Measurements from ENCODE around the gene IL1RN. TPM values are rescaled to one million over a fixed set of nuclear protein-coding genes. Genes with fewer than 3 reads are reported as not detected.
"Not testable (repeated sequence)": the region's sequence is repeated elsewhere in the genome, so short reads cannot be mapped to it uniquely, and the experiment has no call there.

The IL1RN gene
- total and polyA plus RNA-seq, 2 of the 4 experiments (the other 2 are of a cell fraction), result not detected

- ATAC-seq (ENCODE audit: low read depth); H2AFZ ChIP-seq (replicated peaks; ENCODE audit: low read length, poor library complexity); H2BK15ac ChIP-seq (ENCODE audit: low read depth, low read length); in situ Hi-C loops (cut with MboI; ENCODE audit: low sequenced_read_pairs); H3K9me1 ChIP-seq (ENCODE audit: insufficient read depth, low read length); H3K4me1 ChIP-seq (ENCODE audit: control insufficient read depth, insufficient read depth, low read length); intact Hi-C loops (cut with micrococcal nuclease); H3K4me3 ChIP-seq (ENCODE audit: insufficient read depth, low read depth, low read length); H2BK20ac ChIP-seq (ENCODE audit: low read depth, low read length); dilution Hi-C loops (cut with HindIII; ENCODE audit: low sequenced_read_pairs, unreplicated experiment); H3K27ac ChIP-seq (ENCODE audit: insufficient read depth, low read length); H3K56ac ChIP-seq (ENCODE audit: extremely low read depth, insufficient read depth, low read length); H3K18ac ChIP-seq (ENCODE audit: low read depth, low read length); H3K4ac ChIP-seq (ENCODE audit: low read depth, low read length); H2AK9ac ChIP-seq (replicated peaks; ENCODE audit: low read depth, low read length, poor library complexity); H2AK5ac ChIP-seq (ENCODE audit: low read depth, low read length); H2BK5ac ChIP-seq (ENCODE audit: low read depth, low read length, poor library complexity, severe bottlenecking); H3K23ac ChIP-seq (ENCODE audit: low read depth, low read length); H4K91ac ChIP-seq (ENCODE audit: insufficient read depth, low read depth, low read length); H3K27me3 ChIP-seq (ENCODE audit: control insufficient read depth, insufficient read depth, low read length); H3K14ac ChIP-seq (replicated peaks; ENCODE audit: low read depth, low read length); POLR2A ChIA-PET (ENCODE audit: unreplicated experiment); DNase-seq; H3K36me3 ChIP-seq (ENCODE audit: control insufficient read depth, insufficient read depth, low read length); BruUV-seq (replicated peaks); H3K4me2 ChIP-seq (ENCODE audit: low read depth, low read length); H4K8ac ChIP-seq (ENCODE audit: low read depth in 2 of 2, low read length in 2 of 2); CTCF ChIA-PET; H3K9ac ChIP-seq (ENCODE audit: low read depth, low read length); H3K9me3 ChIP-seq (ENCODE audit: control insufficient read depth, insufficient read depth, low read length); H4K20me1 ChIP-seq (ENCODE audit: insufficient read depth, low read length); H4K5ac ChIP-seq (ENCODE audit: low read depth, low read length); H2BK120ac ChIP-seq (ENCODE audit: low read depth, low read length); H3K79me1 ChIP-seq (ENCODE audit: low read depth in 1 of 2, low read length in 2 of 2): not testable (repeated sequence)
- WGBS, 2 experiments (ENCODE audit: extremely low coverage in 2 of 2, insufficient read length in 1 of 2), result no CpG with 5 or more reads among the region's 2 CpGs
Measured at GRCh38 chr2:113096842-113097618, 30.4 kb upstream of the IL1RN start.

Measured in IMR-90 (cell line).